H1 (cell line): ENCODE results near the gene TMC4. TPM values are rescaled to one million over a fixed set of nuclear protein-coding genes. Genes with fewer than 3 reads are reported as not detected.

ENCODE experiments used
- CTCF ChIA-PET: fragments of 300-600 bp; sonication (Branson Sonifier 250); formaldehyde crosslinking; loops from one replicate; lab custom pipeline; 2021; ENCODE audit not compliant: partially characterized antibody; lab: Charles Lee
- POLR2A ChIA-PET: fragments of 300-600 bp; sonication (Branson Sonifier 250); formaldehyde crosslinking; loops from one replicate; lab custom pipeline; 2021; ENCODE audit warnings: inconsistent platforms; ENCODE audit not compliant: partially characterized antibody; lab: Charles Lee
- DNase-seq, 2 experiments: peaks; one replicate each; pipeline versions ENCODE4 v3.0.0 to v3.0.0-alpha.2; 2010 to 2022; ENCODE audit warnings: low spot score in 2 of 2, low read depth in 1 of 2, mixed read lengths in 1 of 2
- FAIRE-seq: peaks from 2 replicates; lab custom pipeline; 2011; peaks lifted over from hg19 to GRCh38; lab: Jason Lieb, UNC
- H2AFZ ChIP-seq: 2 replicates; pipeline ENCODE4 v1.8.1; 2012; ENCODE audit warnings: low read length, inconsistent platforms
- H2AK5ac ChIP-seq: 2 replicates; pipeline ENCODE4 v1.6.1; 2013; ENCODE audit warnings: low read depth, low read length
- H2BK120ac ChIP-seq: replicated peaks from 2 replicates; pipeline ENCODE3; 2013; ENCODE audit warnings: low read depth, low read length, inconsistent platforms
- H2BK12ac ChIP-seq: 2 replicates; pipeline ENCODE4 v1.6.1; 2013; ENCODE audit warnings: low read depth, low read length
- H2BK15ac ChIP-seq: 2 replicates; pipeline ENCODE4 v1.6.1; 2013; ENCODE audit warnings: low read length
- H2BK20ac ChIP-seq: 2 replicates; pipeline ENCODE4 v1.6.1; 2013; ENCODE audit warnings: low read length
- H2BK5ac ChIP-seq: 2 replicates; pipeline ENCODE4 v1.6.1; 2013; ENCODE audit warnings: low read depth, low read length
- H3K14ac ChIP-seq: 2 replicates; pipeline ENCODE4 v1.6.1; 2013; ENCODE audit warnings: inconsistent platforms; ENCODE audit not compliant: insufficient read length
- H3K18ac ChIP-seq: 2 replicates; pipeline ENCODE4 v1.6.1; 2013; ENCODE audit warnings: low read length; ENCODE audit errors: extremely low read depth
- H3K23ac ChIP-seq: 2 replicates; pipeline ENCODE4 v1.6.1; 2013; ENCODE audit warnings: inconsistent platforms; ENCODE audit not compliant: insufficient read length
- H3K23me2 ChIP-seq: 2 replicates; pipeline ENCODE4 v1.6.1; 2013; ENCODE audit warnings: low read depth, low read length
- H3K27ac ChIP-seq: 2 replicates; pipeline ENCODE4 v1.6.1; 2011; ENCODE audit warnings: low read depth, low read length, inconsistent platforms
- H3K27me3 ChIP-seq, 4 experiments: replicated peaks in 1 of 4; 1 replicate in 1 of 4; 2 replicates in 3 of 4; pipeline versions ENCODE4 v1.6.1 to v1.8.1; 2011 to 2013; ENCODE audit warnings: low read length in 3 of 4, mild to moderate bottlenecking in 3 of 4, inconsistent platforms in 2 of 4, mixed read lengths in 2 of 4, moderate library complexity in 1 of 4; ENCODE audit not compliant: control insufficient read depth in 3 of 4, insufficient read depth in 3 of 4; ENCODE audit errors: extremely low read depth in 1 of 4
- H3K36me3 ChIP-seq, 4 experiments: 2 replicates each; pipeline versions ENCODE4 v1.6.1 to v1.8.1; 2011 to 2013; ENCODE audit warnings: mild to moderate bottlenecking in 4 of 4, low read length in 3 of 4, moderate library complexity in 2 of 4, control low read depth in 1 of 4, inconsistent platforms in 1 of 4; ENCODE audit not compliant: insufficient read depth in 4 of 4, control insufficient read depth in 2 of 4
- H3K4ac ChIP-seq: replicated peaks from 2 replicates; pipeline ENCODE3; 2013; ENCODE audit warnings: low read length, low read depth, mixed read lengths, inconsistent platforms; ENCODE audit not compliant: insufficient read length
- H3K4me1 ChIP-seq, 4 experiments: replicated peaks in 1 of 4; 1 replicate in 1 of 4; 2 replicates in 3 of 4; pipeline versions ENCODE4 v1.6.1 to v1.8.1; 2011 to 2013; ENCODE audit warnings: low read length in 3 of 4, inconsistent platforms in 2 of 4, mixed read lengths in 1 of 4; ENCODE audit not compliant: insufficient read depth in 4 of 4, control insufficient read depth in 3 of 4
- H3K4me2 ChIP-seq, 2 experiments: 2 replicates each; pipeline versions ENCODE4 v1.6.1 to v1.8.1; 2011 to 2013; ENCODE audit warnings: low read depth in 2 of 2, low read length in 2 of 2, control low read depth in 1 of 2, inconsistent platforms in 1 of 2, mild to moderate bottlenecking in 1 of 2; ENCODE audit not compliant: insufficient read depth in 1 of 2
- H3K4me3 ChIP-seq, 4 experiments: fragments of 200-600, 300-600 bp in 1 of 4; sonication (generic), shearing (Covaris generic), sonication (Bioruptor Twin) in 1 of 4; 2 replicates each; pipeline versions ENCODE4 v1.5.1 to v1.8.1; 2011 to 2016; ENCODE audit warnings: low read length in 4 of 4, low read depth in 3 of 4, control low read depth in 2 of 4, inconsistent platforms in 2 of 4, mild to moderate bottlenecking in 2 of 4, mixed read lengths in 1 of 4, moderate library complexity in 1 of 4; ENCODE audit not compliant: insufficient read depth in 2 of 4; ENCODE audit errors: extremely low read depth in 1 of 4
- H3K56ac ChIP-seq: replicated peaks from 2 replicates; pipeline ENCODE3; 2013; ENCODE audit warnings: low read depth, mild to moderate bottlenecking, mixed read lengths, low read length, inconsistent platforms; ENCODE audit not compliant: insufficient read length
- H3K79me1 ChIP-seq: 2 replicates; pipeline ENCODE4 v1.6.1; 2013; ENCODE audit warnings: low read depth, low read length, control low read depth
- H3K79me2 ChIP-seq, 2 experiments: 2 replicates each; pipeline versions ENCODE4 v1.6.1 to v1.8.1; 2012 to 2013; ENCODE audit warnings: low read length in 2 of 2, mild to moderate bottlenecking in 2 of 2, inconsistent platforms in 1 of 2; ENCODE audit not compliant: insufficient read depth in 2 of 2, control insufficient read depth in 1 of 2
- H3K9ac ChIP-seq, 4 experiments: replicated peaks in 1 of 4; 1 replicate in 1 of 4; 2 replicates in 3 of 4; pipeline versions ENCODE4 v1.6.1 to v1.8.1; 2011 to 2013; ENCODE audit warnings: low read depth in 3 of 4, low read length in 3 of 4, control low read depth in 2 of 4, mild to moderate bottlenecking in 2 of 4, moderate library complexity in 2 of 4, inconsistent platforms in 1 of 4; ENCODE audit errors: extremely low read depth in 1 of 4
- H3K9me3 ChIP-seq, 2 experiments: 2 replicates each; pipeline versions ENCODE4 v1.6.1 to v1.8.1; 2012 to 2013; ENCODE audit warnings: mild to moderate bottlenecking in 2 of 2, moderate library complexity in 2 of 2, control low read depth in 1 of 2, inconsistent platforms in 1 of 2, low read depth in 1 of 2, low read length in 1 of 2, mixed read lengths in 1 of 2; ENCODE audit not compliant: insufficient read depth in 2 of 2
- H4K20me1 ChIP-seq, 2 experiments: replicated peaks in 1 of 2; 2 replicates each; pipeline versions ENCODE3 to v1.8.1; 2011 to 2013; ENCODE audit warnings: inconsistent platforms in 2 of 2, low read length in 2 of 2, mild to moderate bottlenecking in 1 of 2; ENCODE audit not compliant: insufficient read depth in 2 of 2, control insufficient read depth in 1 of 2
- H4K5ac ChIP-seq: 2 replicates; pipeline ENCODE4 v1.6.1; 2013; ENCODE audit warnings: low read length, low read depth, mixed read lengths, inconsistent platforms; ENCODE audit not compliant: insufficient read length
- H4K8ac ChIP-seq: 2 replicates; pipeline ENCODE4 v1.8.0; 2013; ENCODE audit warnings: mild to moderate bottlenecking, moderate library complexity, low read length, inconsistent platforms; ENCODE audit not compliant: insufficient read depth; ENCODE audit errors: extremely low read depth
- H4K91ac ChIP-seq: replicated peaks from 2 replicates; pipeline ENCODE3; 2013; ENCODE audit warnings: low read length, mixed read lengths, inconsistent platforms; ENCODE audit not compliant: insufficient read length
- HDAC2 ChIP-seq, 2 experiments: fragments of 300-600 bp in 1 of 2; sonication (generic) in 1 of 2; IDR thresholded peaks; 2 replicates each; pipeline ENCODE4 v1.6.1; 2011 to 2012; ENCODE audit warnings: low read depth in 2 of 2, low read length in 2 of 2, mild to moderate bottlenecking in 2 of 2, moderate library complexity in 2 of 2, borderline replicate concordance in 1 of 2, inconsistent platforms in 1 of 2
- JUND ChIP-seq: IDR thresholded peaks from 2 replicates; pipeline ENCODE4 v1.6.1; 2011; ENCODE audit warnings: mild to moderate bottlenecking, improper control_type of control experiment, low read length
- RBBP5 ChIP-seq: IDR thresholded peaks from 2 replicates; pipeline ENCODE4 v1.7.1; 2012; ENCODE audit warnings: low read depth, mild to moderate bottlenecking, inconsistent platforms, low read length, moderate library complexity, borderline replicate concordance
- SAP30 ChIP-seq: fragments of 300-600 bp; sonication (generic); IDR thresholded peaks from 2 replicates; pipeline ENCODE4 v1.7.1; 2012; ENCODE audit warnings: low read length, moderate library complexity, mild to moderate bottlenecking, inconsistent platforms; ENCODE audit not compliant: insufficient read depth, insufficient replicate concordance
- SIN3A ChIP-seq, 2 experiments: IDR thresholded peaks in 1 of 2; conservative IDR thresholded peaks in 1 of 2; 2 replicates each; pipeline ENCODE4 v1.6.1; 2011 to 2012; ENCODE audit warnings: low read length in 2 of 2, improper control_type of control experiment in 1 of 2, low read depth in 1 of 2, mild to moderate bottlenecking in 1 of 2
- SRF ChIP-seq: IDR thresholded peaks from 2 replicates; pipeline ENCODE4 v1.6.1; 2011; ENCODE audit warnings: mild to moderate bottlenecking, low read depth, low read length, moderate library complexity
- WGBS, 2 experiments: shearing (Covaris generic) in 1 of 2; methylation state at CpG; one replicate each; pipeline versions ENCODE4 v1.1.6 to v1.1.7; 2013 to 2015; ENCODE audit warnings: low lambda C conversion rate in 2 of 2, mixed read lengths in 2 of 2, inconsistent platforms in 1 of 2, low coverage in 1 of 2, missing lambda C conversion rate in 1 of 2; ENCODE audit not compliant: insufficient replicate concordance in 2 of 2, insufficient coverage in 1 of 2, insufficient read length in 1 of 2; ENCODE audit errors: extremely low coverage in 1 of 2, missing lambda C conversion rate in 1 of 2; 5-methylcytosine and 5-hydroxymethylcytosine counted together
- polyA plus RNA-seq, 7 experiments: library from polyadenylated mRNA; depleted of rRNA in 3 of 7; stranded (reverse) in 5 of 7; unstranded in 2 of 7; fragments of >200 nt in 5 of 7; fragments of 200-250 nt in 2 of 7; gene quantifications; 1 replicate in 5 of 7; 2 replicates in 1 of 7; 4 replicates in 1 of 7; pipeline versions ENCODE4 v1.2.1 to v1.2.3, GENCODE V29; 2011 to 2013; ENCODE audit warnings: missing spikeins in 2 of 7, mixed read lengths in 2 of 7
- total RNA-seq: library from RNA; stranded (reverse); fragmentation: NEBNext Ultra II Directional; extraction: Animal tissue kit (Norgen Biotek cat#: 25700); gene quantifications from 2 replicates; pipeline ENCODE4 v1.2.1, GENCODE V29; 2021
- TF ChIP-seq, protein P1 (sequence below): IDR thresholded peaks from 2 replicates; pipeline ENCODE4 v1.6.1; 2012; ENCODE audit warnings: inconsistent platforms

Gene TMC4
- total and polyA plus RNA-seq, 2 of the 8 experiments (the other 6 are each of a cell fraction or from before 2014, with no cell fraction given) = 5.5 to 6.3 TPM

DNA sequence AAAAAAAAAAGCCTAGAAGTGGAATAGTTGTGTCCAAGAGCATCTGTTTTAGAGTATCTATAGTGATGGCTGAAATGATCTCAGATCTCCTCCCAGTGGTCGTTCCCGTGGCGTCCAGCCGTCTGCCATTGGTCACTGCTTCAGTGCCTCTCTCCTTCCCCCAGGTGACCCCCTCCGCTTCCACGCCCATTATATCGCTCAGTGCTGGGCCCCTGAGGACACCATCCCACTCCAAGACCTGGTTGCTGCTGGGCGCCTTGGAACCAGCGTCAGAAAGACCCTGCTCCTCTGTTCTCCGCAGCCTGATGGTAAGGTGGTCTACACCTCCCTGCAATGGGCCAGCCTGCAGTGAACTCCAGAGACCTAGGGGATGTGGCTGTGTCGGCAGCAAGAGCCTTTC lies 20.1 kb upstream of the TMC4 start:
- H3K79me2 ChIP-seq = peaks cover 2 to 15% of the 10 kb centered on the region in 2 experiments; a peak in 3 of 4 replicates
- H3K9me3 ChIP-seq = no peaks in the 10 kb centered on the region
- H3K4me1 ChIP-seq = peaks cover 3 to 11% (median 6%) of the 10 kb centered on the region in 4 experiments; a peak in 5 of 7 replicates
- H3K36me3 ChIP-seq = peaks cover 3 to 19% (median 5%) of the 10 kb centered on the region in 4 experiments; a peak in 7 of 8 replicates
- no peak overlapping the region for H2BK5ac ChIP-seq
- H3K79me1 ChIP-seq = peaks cover 8% of the 10 kb centered on the region
- H3K4me3 ChIP-seq = no peak overlapping the region
- no peak overlapping the region for H2BK12ac ChIP-seq
- peaks cover 11% of the 10 kb centered on the region for H3K23me2 ChIP-seq
- no peak overlapping the region for H2BK20ac ChIP-seq
- H4K8ac ChIP-seq = no peak overlapping the region
- no peak overlapping the region for H3K4ac ChIP-seq
- H3K14ac ChIP-seq = no peak overlapping the region
- TF ChIP-seq SAP30 = no peak
- TF ChIP-seq SRF = no peak
- no peak for TF ChIP-seq RBBP5
- TF ChIP-seq, protein P1, sequence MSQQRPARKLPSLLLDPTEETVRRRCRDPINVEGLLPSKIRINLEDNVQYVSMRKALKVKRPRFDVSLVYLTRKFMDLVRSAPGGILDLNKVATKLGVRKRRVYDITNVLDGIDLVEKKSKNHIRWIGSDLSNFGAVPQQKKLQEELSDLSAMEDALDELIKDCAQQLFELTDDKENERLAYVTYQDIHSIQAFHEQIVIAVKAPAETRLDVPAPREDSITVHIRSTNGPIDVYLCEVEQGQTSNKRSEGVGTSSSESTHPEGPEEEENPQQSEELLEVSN = no peak
- no peak for TF ChIP-seq HDAC2 (IDR thresholded peaks at IDR 0.05; ENCODE audit: borderline replicate concordance in 1 of 2, low read depth in 2 of 2, low read length in 2 of 2)
- TF ChIP-seq JUND = no peak
- no peak for TF ChIP-seq SIN3A (conservative IDR thresholded peaks at IDR 0.05 in 1 of 2, IDR thresholded peaks at IDR 0.05 in 1 of 2; ENCODE audit: low read depth in 1 of 2, low read length in 2 of 2)
- H3K27me3 ChIP-seq = no peaks in the 10 kb centered on the region
- ChIA-PET POLR2A (interaction anchor here (28.7 kb wide), 1 partner anchor 14 kb away, joined by 909 read pairs; the partner anchor contains the start of gene RPS9), CTCF (interaction anchor here (0.5 to 1.2 kb wide), 2 partner anchors 13 to 390 kb away, joined by 3 read pairs; no protein-coding TSS in a partner anchor)
- no peak overlapping the region for H3K23ac ChIP-seq
- H4K20me1 ChIP-seq = no peaks in the 10 kb centered on the region
- peak overlapping the region in 1 of 4 experiments; percentile 28; a peak in 1 of 7 replicates for H3K9ac ChIP-seq
- H2BK120ac ChIP-seq = no peak overlapping the region
- no peak overlapping the region for H2BK15ac ChIP-seq
- WGBS, 2 experiments = 86% methylated on average over 11 of the region's 11 CpGs; no CpG with 5 or more reads in 1 of the 2 experiments
- H4K91ac ChIP-seq = no peak overlapping the region
- no peak overlapping the region; a peak in 1 of 4 replicates for H3K4me2 ChIP-seq
- FAIRE-seq (no peak), DNase-seq (no peak)
- H2AK5ac ChIP-seq = no peak overlapping the region
- H3K18ac ChIP-seq = no peak overlapping the region
- no peak overlapping the region for H2AFZ ChIP-seq
- H3K56ac ChIP-seq = no peak overlapping the region
- no peak overlapping the region for H3K27ac ChIP-seq
- no peak overlapping the region for H4K5ac ChIP-seq
